K562 (cell line): ENCODE results near the gene ZBTB14. TPM values are rescaled to one million over a fixed set of nuclear protein-coding genes. Genes with fewer than 3 reads are reported as not detected.

Source experiments
- ARID3A ChIP-seq: IDR thresholded peaks from 2 replicates; pipeline ENCODE4 v1.6.1; 2012; ENCODE audit warnings: low read depth, low read length, improper control_type of control experiment, borderline replicate concordance
- CCNT2 ChIP-seq: IDR thresholded peaks from 2 replicates; pipeline ENCODE4 v1.6.1; 2011; ENCODE audit warnings: borderline replicate concordance, low read depth, mild to moderate bottlenecking, moderate library complexity, mixed read lengths, low read length; ENCODE audit not compliant: insufficient read length; ENCODE audit errors: extremely low read depth
- GTF2E2 ChIP-seq: fragments of 200-800 bp; sonication (Bioruptor generic); IDR thresholded peaks from 2 replicates; pipeline ENCODE4 v1.6.1; 2016; ENCODE audit warnings: missing genetic modification characterization, missing compliant biosample characterization
- MXI1 ChIP-seq: IDR thresholded peaks from 2 replicates; pipeline ENCODE4 v1.6.1; 2011; ENCODE audit warnings: low read depth, mild to moderate bottlenecking, improper control_type of control experiment, low read length
- NKRF ChIP-seq: fragments of 450-650 bp; IDR thresholded peaks from 2 replicates; pipeline ENCODE4 v1.6.1; 2016; ENCODE audit warnings: borderline replicate concordance
- POU5F1 ChIP-seq: fragments of 150-350 bp; IDR thresholded peaks from 2 replicates; pipeline ENCODE4 v1.6.1; 2014; ENCODE audit warnings: borderline replicate concordance, low read length, low read depth, mild to moderate bottlenecking; ENCODE audit not compliant: partially characterized antibody
- THRB ChIP-seq: fragments of 450-650 bp; formaldehyde crosslinking; conservative IDR thresholded peaks from 2 replicates; pipeline ENCODE4 v1.4.0; 2022; ENCODE audit warnings: mild to moderate bottlenecking, missing genetic modification characterization
- YY1 ChIP-seq, 3 experiments: IDR thresholded peaks; 2 replicates each; pipeline ENCODE4 v1.6.1; 2011; ENCODE audit warnings: low read length in 2 of 3, mild to moderate bottlenecking in 2 of 3, moderate library complexity in 2 of 3, borderline replicate concordance in 1 of 3, control low read depth in 1 of 3, low read depth in 1 of 3; ENCODE audit not compliant: insufficient read depth in 3 of 3, insufficient replicate concordance in 2 of 3, control insufficient read depth in 1 of 3, insufficient read length in 1 of 3; ENCODE audit errors: extremely low read depth in 1 of 3
- ZBTB11 ChIP-seq, 3 experiments: fragments of 200-800 bp in 1 of 3; fragments of 250-450 bp in 1 of 3; fragments of 450-650 bp in 1 of 3; sonication (Bioruptor Pico) in 1 of 3; sonication (Bioruptor generic) in 1 of 3; formaldehyde crosslinking in 1 of 3; IDR thresholded peaks; 2 replicates each; pipeline versions ENCODE4 v1.6.1 to v1.8.0; 2016 to 2022; ENCODE audit warnings: mild to moderate bottlenecking in 2 of 3, missing genetic modification characterization in 2 of 3, missing compliant biosample characterization in 1 of 3, moderate library complexity in 1 of 3
- ZNF639 ChIP-seq, 2 experiments: fragments of 200-800 bp in 1 of 2; sonication (Bioruptor generic) in 1 of 2; sonication (generic) in 1 of 2; formaldehyde crosslinking in 1 of 2; IDR thresholded peaks in 1 of 2; conservative IDR thresholded peaks in 1 of 2; 2 replicates each; pipeline versions ENCODE4 v1.5.0 to v1.6.1; 2016 to 2020; ENCODE audit warnings: missing compliant biosample characterization in 1 of 2, missing genetic modification characterization in 1 of 2, missing genetic modification reagents in 1 of 2
- polyA plus RNA-seq, 8 experiments: library from polyadenylated mRNA; depleted of rRNA in 4 of 8; stranded (reverse) in 5 of 8; unstranded in 3 of 8; fragments of >200 nt; fragmentation: Nextera tagmentation in 2 of 8; fragmentation: Illumina TruSeq in 1 of 8; extraction: Ambion mirVana in 2 of 8; extraction: Trizol in 1 of 8; gene quantifications; 2 replicates each; pipeline versions ENCODE4 v1.2.1 to v1.2.3, GENCODE V29; 2011 to 2014; ENCODE audit warnings: inconsistent platforms in 1 of 8, missing spikeins in 1 of 8
- total RNA-seq, 7 experiments: library from RNA; depleted of rRNA in 6 of 7; stranded (reverse); fragments of >200 nt in 6 of 7; fragmentation: Illumina TruSeq in 2 of 7; extraction: Trizol in 2 of 7; gene quantifications; 2 replicates each; pipeline versions ENCODE4 v1.2.1 to v1.2.3, GENCODE V29; 2011 to 2021; ENCODE audit warnings: low replicate concordance in 1 of 7

ZBTB14 gene
- total and polyA plus RNA-seq, 9 of the 15 experiments (the other 6 are each of a cell fraction or from before 2014, with no cell fraction given), result 2.8 to 12.6 (median 9.0) TPM

- TF ChIP-seq YY1 (IDR thresholded peaks at IDR 0.05; ENCODE audit: borderline replicate concordance in 1 of 3, control insufficient read depth in 1 of 3, extremely low read depth in 1 of 3, insufficient read depth in 3 of 3, insufficient read length in 1 of 3, insufficient replicate concordance in 2 of 3, low read depth in 1 of 3, low read length in 2 of 3) (peak in 1 of 3 experiments; percentile 69), ZNF639 (CRISPR knock-in tag; conservative IDR thresholded peaks at IDR 0.05 in 1 of 2, IDR thresholded peaks at IDR 0.05 in 1 of 2) (peak in 1 of 2 experiments; percentile 96; a peak in 2 of 4 replicates), CCNT2 (peak; percentile 44), GTF2E2 (no peak), THRB (no peak), MXI1 (no peak), NKRF (no peak), ARID3A (no peak), ZBTB11 (CRISPR knock-in tag; IDR thresholded peaks at IDR 0.05) (peak in 1 of 3 experiments; percentile 82; a peak in 2 of 6 replicates), POU5F1 (no peak)
Measured at GRCh38 chr18:5295231-5295920, at the start of gene ZBTB14 (continued).
